GM10266 (cell line): ENCODE data around the gene KDM4C.

ENCODE experiments used
- DNase-seq: peaks from one replicate; pipeline ENCODE4 v3.0.0; 2012; ENCODE audit errors: extremely low spot score
- CTCF ChIP-seq: IDR thresholded peaks from 2 replicates; pipeline ENCODE4 v1.5.1; 2012; ENCODE audit warnings: mild to moderate bottlenecking, low read depth; ENCODE audit not compliant: control insufficient read depth, insufficient read depth; ENCODE audit errors: missing control alignments

KDM4C gene

GRCh38 chr9:7089406-7090193 lies 331.8 kb downstream of the KDM4C start:
- DNase-seq = no peak
- no peak for TF ChIP-seq CTCF

GRCh38 chr9:7093040-7093439 lies 335.3 kb downstream of the KDM4C start:
- DNase-seq = no peak
- no peak for TF ChIP-seq CTCF

GRCh38 chr9:7094052-7094451 lies 336.3 kb downstream of the KDM4C start:
- no peak for DNase-seq
- TF ChIP-seq CTCF = no peak

GRCh38 chr9:7094576-7094975 lies 336.8 kb downstream of the KDM4C start:
- TF ChIP-seq CTCF = no peak
- no peak for DNase-seq

DNA sequence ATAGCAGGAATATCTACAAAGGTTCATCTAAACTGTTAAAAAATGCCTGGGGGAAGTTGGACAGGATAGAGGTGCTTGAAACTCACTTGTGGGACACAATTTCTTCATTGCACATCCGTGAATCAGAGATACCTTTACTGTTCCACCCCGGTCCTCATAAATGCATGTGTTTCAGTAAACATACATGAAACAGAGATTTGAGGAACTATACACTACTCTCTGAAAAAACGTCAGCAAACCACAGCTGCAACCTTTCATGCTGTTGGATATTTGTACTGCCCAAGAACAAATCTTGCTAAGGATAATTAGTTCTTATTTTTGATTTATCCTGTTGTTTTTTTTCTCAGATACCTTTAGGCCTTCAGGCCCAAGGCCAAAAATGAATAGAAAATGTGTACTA lies 337.3 kb downstream of the KDM4C start:
- no peak for DNase-seq
- TF ChIP-seq CTCF = no peak

DNA sequence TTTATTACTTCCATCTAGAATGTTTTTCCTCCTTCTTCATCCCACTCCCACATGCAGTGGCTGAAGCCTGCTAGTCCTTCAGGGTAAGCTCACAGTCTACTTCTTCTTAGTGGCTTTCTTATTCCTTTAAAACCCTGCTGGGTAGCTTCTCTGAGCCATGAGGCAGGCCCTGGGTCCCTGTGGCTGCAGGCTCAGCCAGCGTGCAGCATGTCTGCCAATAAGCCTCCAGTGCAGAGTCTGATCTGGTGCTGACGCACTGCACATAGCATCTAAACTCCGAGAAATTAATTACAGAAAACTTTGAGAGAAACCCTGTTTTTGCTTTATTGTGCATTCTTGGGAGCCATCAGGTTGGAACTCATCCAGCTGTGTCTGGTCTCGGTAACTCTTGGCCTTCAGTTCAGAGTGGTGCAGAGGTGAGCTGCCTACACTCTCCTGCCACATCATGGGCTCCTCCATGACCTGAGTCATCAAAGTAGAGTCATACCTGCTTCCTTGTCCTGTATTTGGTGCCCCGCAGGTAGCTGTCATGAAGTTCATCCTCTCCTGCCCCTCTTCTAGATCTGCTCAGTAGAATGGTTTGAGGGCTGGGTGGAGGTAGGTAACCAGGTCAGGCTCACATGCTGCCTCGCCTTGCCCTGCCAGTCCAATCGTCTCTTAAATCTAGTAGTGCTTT lies 339.4 kb downstream of the KDM4C start:
- DNase-seq = no peak
- no peak for TF ChIP-seq CTCF
